ENCODE data around the gene DIRAS1.
"Not testable (repeated sequence)": the region's sequence is repeated elsewhere in the genome, so short reads cannot be mapped to it uniquely, and the experiment has no call there.

DIRAS1 gene

GRCh38 chr19:2714102-2714501 is 7.1 kb downstream of the DIRAS1 start:
- H3K18ac ChIP-seq (ENCODE audit: low read length); H2BK5ac ChIP-seq (ENCODE audit: low read length); H3K4me1 ChIP-seq (ENCODE audit: control insufficient read depth, low read depth, low read length); H3K4ac ChIP-seq (ENCODE audit: low read depth, low read length); H3K36me3 ChIP-seq (ENCODE audit: control insufficient read depth, insufficient read depth, low read length); H3K27me3 ChIP-seq (ENCODE audit: insufficient read depth, low read length, poor library complexity); DNase-seq; H4K5ac ChIP-seq (ENCODE audit: low read length); H3K56ac ChIP-seq (ENCODE audit: low read length); H3K4me3 ChIP-seq (ENCODE audit: low read length); H4K8ac ChIP-seq (ENCODE audit: low read depth, low read length); H3K9ac ChIP-seq (ENCODE audit: low read length); H2BK120ac ChIP-seq (ENCODE audit: low read depth, low read length); H3K79me1 ChIP-seq (ENCODE audit: low read length); H3K79me2 ChIP-seq (ENCODE audit: control insufficient read depth, insufficient read depth, low read length); H3K27ac ChIP-seq (ENCODE audit: low read depth, low read length); H3K23ac ChIP-seq (ENCODE audit: low read length); H2AK5ac ChIP-seq (ENCODE audit: low read length); H3K4me2 ChIP-seq (ENCODE audit: low read length); H2BK15ac ChIP-seq (replicated peaks; ENCODE audit: low read depth): not testable (repeated sequence)
- 100% methylated on average over 1 of the region's 1 CpG for WGBS (ENCODE audit: extremely low coverage, insufficient coverage, low lambda C conversion rate)

GRCh38 chr19:2713170-2713569 is 8.0 kb downstream of the DIRAS1 start:
- WGBS (ENCODE audit: extremely low coverage, insufficient coverage, low lambda C conversion rate): 100% methylated on average over 3 of the region's 3 CpGs

GRCh38 chr19:2711875-2712205 is 9.3 kb downstream of the DIRAS1 start:
- Histone ChIP-seq H4K5ac (ENCODE audit: low read length) (no peak overlapping the region), H3K4me1 (ENCODE audit: control insufficient read depth, low read depth, low read length) (no peaks in the 10 kb centered on the region), H3K18ac (ENCODE audit: low read length) (no peak overlapping the region), H3K36me3 (ENCODE audit: control insufficient read depth, insufficient read depth, low read length) (no peaks in the 10 kb centered on the region), H3K9ac (ENCODE audit: low read length) (no peak overlapping the region), H3K79me1 (ENCODE audit: low read length) (no peaks in the 10 kb centered on the region), H2BK120ac (ENCODE audit: low read depth, low read length) (no peak overlapping the region), H3K4ac (ENCODE audit: low read depth, low read length) (no peak overlapping the region), H4K8ac (ENCODE audit: low read depth, low read length) (no peak overlapping the region), H3K27ac (ENCODE audit: low read depth, low read length) (no peak overlapping the region), H3K4me3 (ENCODE audit: low read length) (no peak overlapping the region), H3K56ac (ENCODE audit: low read length) (no peak overlapping the region), H3K79me2 (ENCODE audit: control insufficient read depth, insufficient read depth, low read length) (no peaks in the 10 kb centered on the region), H3K23ac (ENCODE audit: low read length) (no peak overlapping the region), H2AK5ac (ENCODE audit: low read length) (no peak overlapping the region), H2BK15ac (replicated peaks; ENCODE audit: low read depth) (no peak overlapping the region), H3K4me2 (ENCODE audit: low read length) (no peak overlapping the region), H3K27me3 (ENCODE audit: insufficient read depth, low read length, poor library complexity) (no peaks in the 10 kb centered on the region), H2BK5ac (ENCODE audit: low read length) (no peak overlapping the region)
- DNase-seq: no peak
- WGBS (ENCODE audit: extremely low coverage, insufficient coverage, low lambda C conversion rate): no CpG with 5 or more reads among the region's 5 CpGs

More at GRCh38 chr19:2713170-2713569, 8.0 kb downstream of the DIRAS1 start:
- not testable (repeated sequence) for H3K36me3 ChIP-seq (ENCODE audit: control insufficient read depth, insufficient read depth, low read length); H3K27me3 ChIP-seq (ENCODE audit: insufficient read depth, low read length, poor library complexity); H3K56ac ChIP-seq (ENCODE audit: low read length); H3K79me2 ChIP-seq (ENCODE audit: control insufficient read depth, insufficient read depth, low read length); H3K79me1 ChIP-seq (ENCODE audit: low read length); H4K8ac ChIP-seq (ENCODE audit: low read depth, low read length); H3K4me1 ChIP-seq (ENCODE audit: control insufficient read depth, low read depth, low read length); H2BK15ac ChIP-seq (replicated peaks; ENCODE audit: low read depth); H3K4ac ChIP-seq (ENCODE audit: low read depth, low read length); DNase-seq; H2BK5ac ChIP-seq (ENCODE audit: low read length); H3K4me3 ChIP-seq (ENCODE audit: low read length); H3K9ac ChIP-seq (ENCODE audit: low read length); H4K5ac ChIP-seq (ENCODE audit: low read length); H3K18ac ChIP-seq (ENCODE audit: low read length); H3K27ac ChIP-seq (ENCODE audit: low read depth, low read length); H3K23ac ChIP-seq (ENCODE audit: low read length); H2BK120ac ChIP-seq (ENCODE audit: low read depth, low read length); H3K4me2 ChIP-seq (ENCODE audit: low read length); H2AK5ac ChIP-seq (ENCODE audit: low read length)

GRCh38 chr19:2711172-2711874 is 9.8 kb downstream of the DIRAS1 start:
- Histone ChIP-seq H2AK5ac (ENCODE audit: low read length) (no peak overlapping the region), H3K23ac (ENCODE audit: low read length) (no peak overlapping the region), H4K5ac (ENCODE audit: low read length) (no peak overlapping the region), H3K27me3 (ENCODE audit: insufficient read depth, low read length, poor library complexity) (no peaks in the 10 kb centered on the region), H3K36me3 (ENCODE audit: control insufficient read depth, insufficient read depth, low read length) (no peaks in the 10 kb centered on the region), H3K56ac (ENCODE audit: low read length) (no peak overlapping the region), H3K4me1 (ENCODE audit: control insufficient read depth, low read depth, low read length) (no peaks in the 10 kb centered on the region), H2BK5ac (ENCODE audit: low read length) (no peak overlapping the region), H4K8ac (ENCODE audit: low read depth, low read length) (no peak overlapping the region), H3K4me3 (ENCODE audit: low read length) (no peak overlapping the region), H3K9ac (ENCODE audit: low read length) (no peak overlapping the region), H3K18ac (ENCODE audit: low read length) (no peak overlapping the region), H2BK15ac (replicated peaks; ENCODE audit: low read depth) (no peak overlapping the region), H2BK120ac (ENCODE audit: low read depth, low read length) (no peak overlapping the region), H3K27ac (ENCODE audit: low read depth, low read length) (no peak overlapping the region), H3K4ac (ENCODE audit: low read depth, low read length) (no peak overlapping the region), H3K79me2 (ENCODE audit: control insufficient read depth, insufficient read depth, low read length) (no peaks in the 10 kb centered on the region), H3K4me2 (ENCODE audit: low read length) (no peak overlapping the region), H3K79me1 (ENCODE audit: low read length) (no peaks in the 10 kb centered on the region)
- no CpG with 5 or more reads among the region's 17 CpGs for WGBS (ENCODE audit: extremely low coverage, insufficient coverage, low lambda C conversion rate)
- DNase-seq: no peak

GRCh38 chr19:2706251-2706650 is 14.9 kb downstream of the DIRAS1 start:
- Histone ChIP-seq H3K56ac (ENCODE audit: low read length) (no peak overlapping the region), H2AK5ac (ENCODE audit: low read length) (no peak overlapping the region), H3K27me3 (ENCODE audit: insufficient read depth, low read length, poor library complexity) (peaks cover 6% of the 10 kb centered on the region), H3K79me1 (ENCODE audit: low read length) (no peaks in the 10 kb centered on the region), H2BK15ac (replicated peaks; ENCODE audit: low read depth) (no peak overlapping the region), H4K5ac (ENCODE audit: low read length) (no peak overlapping the region), H3K36me3 (ENCODE audit: control insufficient read depth, insufficient read depth, low read length) (no peaks in the 10 kb centered on the region), H2BK120ac (ENCODE audit: low read depth, low read length) (no peak overlapping the region), H3K79me2 (ENCODE audit: control insufficient read depth, insufficient read depth, low read length) (no peaks in the 10 kb centered on the region), H2BK5ac (ENCODE audit: low read length) (no peak overlapping the region), H3K4me1 (ENCODE audit: control insufficient read depth, low read depth, low read length) (no peaks in the 10 kb centered on the region), H3K23ac (ENCODE audit: low read length) (no peak overlapping the region), H3K27ac (ENCODE audit: low read depth, low read length) (no peak overlapping the region), H3K18ac (ENCODE audit: low read length) (no peak overlapping the region), H3K4me3 (ENCODE audit: low read length) (no peak overlapping the region), H3K9ac (ENCODE audit: low read length) (no peak overlapping the region), H3K4me2 (ENCODE audit: low read length) (no peak overlapping the region), H4K8ac (ENCODE audit: low read depth, low read length) (no peak overlapping the region), H3K4ac (ENCODE audit: low read depth, low read length) (no peak overlapping the region)
- no peak for DNase-seq
- WGBS (ENCODE audit: extremely low coverage, insufficient coverage, low lambda C conversion rate): no CpG with 5 or more reads among the region's 5 CpGs

- Histone ChIP-seq H3K27ac (ENCODE audit: low read depth, low read length) (no peak overlapping the region), H3K4me1 (ENCODE audit: control insufficient read depth, low read depth, low read length) (no peaks in the 10 kb centered on the region), H2AK5ac (ENCODE audit: low read length) (no peak overlapping the region), H2BK120ac (ENCODE audit: low read depth, low read length) (no peak overlapping the region), H4K8ac (ENCODE audit: low read depth, low read length) (no peak overlapping the region), H3K27me3 (ENCODE audit: insufficient read depth, low read length, poor library complexity) (peaks cover 16% of the 10 kb centered on the region), H3K36me3 (ENCODE audit: control insufficient read depth, insufficient read depth, low read length) (no peaks in the 10 kb centered on the region), H3K4me2 (ENCODE audit: low read length) (no peak overlapping the region), H3K23ac (ENCODE audit: low read length) (no peak overlapping the region), H3K4ac (ENCODE audit: low read depth, low read length) (no peak overlapping the region), H3K18ac (ENCODE audit: low read length) (no peak overlapping the region), H3K56ac (ENCODE audit: low read length) (no peak overlapping the region), H3K9ac (ENCODE audit: low read length) (no peak overlapping the region), H2BK15ac (replicated peaks; ENCODE audit: low read depth) (no peak overlapping the region), H3K4me3 (ENCODE audit: low read length) (no peak overlapping the region), H3K79me2 (ENCODE audit: control insufficient read depth, insufficient read depth, low read length) (no peaks in the 10 kb centered on the region), H3K79me1 (ENCODE audit: low read length) (no peaks in the 10 kb centered on the region), H4K5ac (ENCODE audit: low read length) (no peak overlapping the region), H2BK5ac (ENCODE audit: low read length) (no peak overlapping the region)
- no peak for DNase-seq
- WGBS (ENCODE audit: extremely low coverage, insufficient coverage, low lambda C conversion rate): no CpG with 5 or more reads among the region's 6 CpGs
These were observed 17.4 kb downstream of the DIRAS1 start for GRCh38 chr19:2703691-2704216.

Data from mesendoderm (in vitro differentiated cells).